Panc1 (cell line): Measurements from ENCODE around the gene PPP1R15B. TPM values are rescaled to one million over a fixed set of nuclear protein-coding genes. Genes with fewer than 3 reads are reported as not detected.

ENCODE experiments used
- ATAC-seq: fragments of 200-7000 bp; cut with Tn5 transposase; 2 replicates; pipeline ENCODE4 v1.9.1; 2020; ENCODE audit warnings: mild to moderate bottlenecking, moderate library complexity
- BruUV-seq: library from RNA; stranded (reverse); fragments of 400-500 nt; replicated peaks from 2 replicates; lab custom pipeline; 2021; lab: Mats Ljungman, UMichigan
- CTCF ChIA-PET: fragments of 300-600 bp; sonication (Branson Sonifier 250); formaldehyde crosslinking; loops from one replicate; lab custom pipeline; 2022; ENCODE audit warnings: antibody characterized with exemption; lab: Charles Lee
- POLR2A ChIA-PET: fragments of 300-600 bp; sonication (Branson Sonifier 250); formaldehyde crosslinking; loops from one replicate; lab custom pipeline; 2022; ENCODE audit warnings: antibody characterized with exemption; lab: Charles Lee
- DNase-seq: peaks from one replicate; pipeline ENCODE4 v3.0.0-alpha.2; 2010; ENCODE audit warnings: low read depth, low spot score
- H3K27ac ChIP-seq: 2 replicates; pipeline ENCODE4 v1.5.1; 2011; ENCODE audit warnings: mild to moderate bottlenecking, low read length, inconsistent platforms
- H3K27me3 ChIP-seq: fragments of 200-500 bp; sonication (Bioruptor generic); 2 replicates; pipeline ENCODE4 v1.6.0; 2014; ENCODE audit warnings: low read length, inconsistent platforms; ENCODE audit not compliant: control insufficient read depth, insufficient read depth
- H3K36me3 ChIP-seq: fragments of 200-500 bp; sonication (Bioruptor generic); 2 replicates; pipeline ENCODE4 v1.5.1; 2014; ENCODE audit warnings: inconsistent platforms, mild to moderate bottlenecking, low read length, moderate library complexity; ENCODE audit not compliant: control insufficient read depth, insufficient read depth
- H3K4me1 ChIP-seq: 2 replicates; pipeline ENCODE4 v1.5.1; 2011; ENCODE audit warnings: inconsistent platforms, mild to moderate bottlenecking, low read length, moderate library complexity; ENCODE audit not compliant: control insufficient read depth, insufficient read depth
- H3K4me3 ChIP-seq, 2 experiments: 2 replicates each; pipeline ENCODE4 v1.5.1; 2011 to 2012; ENCODE audit warnings: low read depth in 2 of 2, low read length in 2 of 2, mild to moderate bottlenecking in 2 of 2, inconsistent platforms in 1 of 2, moderate library complexity in 1 of 2
- H3K9me3 ChIP-seq: fragments of 200-500 bp; sonication (Bioruptor generic); 2 replicates; pipeline ENCODE4 v1.5.1; 2014; ENCODE audit warnings: low read depth, mild to moderate bottlenecking, inconsistent platforms, low read length, moderate library complexity; ENCODE audit not compliant: control insufficient read depth, insufficient read depth
- POLR2AphosphoS5 ChIP-seq: IDR thresholded peaks from 2 replicates; pipeline ENCODE4 v1.6.1; 2012; ENCODE audit warnings: mild to moderate bottlenecking, low read depth, low read length, moderate library complexity
- SIN3A ChIP-seq: IDR thresholded peaks from 2 replicates; pipeline ENCODE4 v1.6.1; 2012; ENCODE audit warnings: low read depth, mild to moderate bottlenecking, low read length, moderate library complexity, borderline replicate concordance; ENCODE audit not compliant: insufficient read depth
- TCF7L2 ChIP-seq: IDR thresholded peaks from 2 replicates; pipeline ENCODE4 v1.6.1; 2011; ENCODE audit warnings: mild to moderate bottlenecking, low read depth, low read length, inconsistent platforms
- in situ Hi-C: cut with HindIII; loops from 2 replicates; pipeline ENCODE4 v1.10.0; 2016; ENCODE audit warnings: low sequenced_read_pairs, low pct_unique_long_range_greater_than_20kb
- intact Hi-C: fragments of 100-400 bp; cut with micrococcal nuclease; formaldehyde crosslinking; loops from one replicate; pipeline ENCODE4 v1.10.0; 2022; ENCODE audit not compliant: unreplicated experiment
- total RNA-seq: library from RNA; stranded (reverse); gene quantifications from one replicate; pipeline ENCODE4 v1.2.1, GENCODE V29; 2021; ENCODE audit not compliant: unreplicated experiment
- TF ChIP-seq, protein P1 (sequence below), 2 experiments: IDR thresholded peaks; 2 replicates each; pipeline ENCODE4 v1.6.1; 2011 to 2012; ENCODE audit warnings: low read depth in 2 of 2, control low read depth in 1 of 2, low read length in 1 of 2, mild to moderate bottlenecking in 1 of 2, moderate library complexity in 1 of 2; ENCODE audit not compliant: insufficient read depth in 1 of 2
- TF ChIP-seq, protein P2 (sequence below): fragments of 450-650 bp; IDR thresholded peaks from 2 replicates; pipeline ENCODE4 v1.5.1; 2017; ENCODE audit warnings: mild to moderate bottlenecking

The PPP1R15B gene
- total RNA-seq, 1 experiment from 2014 or later: 51.1 TPM

DNA sequence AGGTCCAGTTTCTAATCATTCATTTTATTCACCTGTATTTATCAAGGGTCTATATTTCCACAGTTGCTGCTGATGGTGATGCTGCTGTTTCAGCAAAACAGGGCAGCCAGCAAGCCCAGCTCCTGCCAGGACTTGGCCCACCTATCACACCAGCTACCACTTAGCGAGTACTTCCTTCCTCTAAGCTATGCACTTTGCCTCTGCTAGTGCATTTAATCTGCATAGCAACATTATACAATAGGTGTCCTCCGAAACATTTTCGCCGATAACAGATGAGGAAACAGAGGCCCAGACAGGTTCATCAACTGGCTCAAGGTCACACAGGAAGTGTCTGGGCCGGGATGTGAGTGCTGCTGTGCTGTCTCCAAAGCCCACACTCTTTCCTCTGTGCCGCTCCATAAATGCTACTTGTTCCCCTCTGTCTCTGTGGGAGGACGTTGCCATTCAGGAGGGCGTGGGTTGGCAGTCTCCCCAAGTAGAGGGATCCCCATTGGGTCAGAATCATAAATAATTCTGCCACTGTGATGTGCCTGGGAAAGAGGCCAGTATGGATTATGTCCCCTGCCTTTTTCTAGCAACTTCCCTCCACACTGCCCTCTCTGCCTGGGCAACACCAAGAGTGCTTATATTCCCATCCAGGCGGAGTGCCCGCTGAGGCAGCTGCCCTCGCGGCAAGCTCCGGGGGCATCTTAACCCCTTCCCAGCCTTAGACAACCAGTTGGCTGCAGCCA lies 42.5 kb downstream of the PPP1R15B start:
- Histone ChIP-seq H3K9me3 (no peaks in the 10 kb centered on the region), H3K4me1 (no peaks in the 10 kb centered on the region), H3K36me3 (no peaks in the 10 kb centered on the region), H3K27me3 (no peaks in the 10 kb centered on the region), H3K4me3 (no peak overlapping the region), H3K27ac (no peak overlapping the region)
- POLR2A ChIA-PET: no interaction called here
- ATAC-seq (no peak), DNase-seq (no peak)
- in situ Hi-C loops: no loop called here
- intact Hi-C loops: loop anchor here (10.0 kb wide), 2 partner anchors 114 to 504 kb away; partner anchors contain the start of gene SNRPE
- CTCF ChIA-PET: interaction anchor here (0.7 kb wide), 1 partner anchor 110 kb away, joined by 3 read pairs; no protein-coding TSS in a partner anchor
- no TSS peak for BruUV-seq
- TF ChIP-seq, protein P1, sequence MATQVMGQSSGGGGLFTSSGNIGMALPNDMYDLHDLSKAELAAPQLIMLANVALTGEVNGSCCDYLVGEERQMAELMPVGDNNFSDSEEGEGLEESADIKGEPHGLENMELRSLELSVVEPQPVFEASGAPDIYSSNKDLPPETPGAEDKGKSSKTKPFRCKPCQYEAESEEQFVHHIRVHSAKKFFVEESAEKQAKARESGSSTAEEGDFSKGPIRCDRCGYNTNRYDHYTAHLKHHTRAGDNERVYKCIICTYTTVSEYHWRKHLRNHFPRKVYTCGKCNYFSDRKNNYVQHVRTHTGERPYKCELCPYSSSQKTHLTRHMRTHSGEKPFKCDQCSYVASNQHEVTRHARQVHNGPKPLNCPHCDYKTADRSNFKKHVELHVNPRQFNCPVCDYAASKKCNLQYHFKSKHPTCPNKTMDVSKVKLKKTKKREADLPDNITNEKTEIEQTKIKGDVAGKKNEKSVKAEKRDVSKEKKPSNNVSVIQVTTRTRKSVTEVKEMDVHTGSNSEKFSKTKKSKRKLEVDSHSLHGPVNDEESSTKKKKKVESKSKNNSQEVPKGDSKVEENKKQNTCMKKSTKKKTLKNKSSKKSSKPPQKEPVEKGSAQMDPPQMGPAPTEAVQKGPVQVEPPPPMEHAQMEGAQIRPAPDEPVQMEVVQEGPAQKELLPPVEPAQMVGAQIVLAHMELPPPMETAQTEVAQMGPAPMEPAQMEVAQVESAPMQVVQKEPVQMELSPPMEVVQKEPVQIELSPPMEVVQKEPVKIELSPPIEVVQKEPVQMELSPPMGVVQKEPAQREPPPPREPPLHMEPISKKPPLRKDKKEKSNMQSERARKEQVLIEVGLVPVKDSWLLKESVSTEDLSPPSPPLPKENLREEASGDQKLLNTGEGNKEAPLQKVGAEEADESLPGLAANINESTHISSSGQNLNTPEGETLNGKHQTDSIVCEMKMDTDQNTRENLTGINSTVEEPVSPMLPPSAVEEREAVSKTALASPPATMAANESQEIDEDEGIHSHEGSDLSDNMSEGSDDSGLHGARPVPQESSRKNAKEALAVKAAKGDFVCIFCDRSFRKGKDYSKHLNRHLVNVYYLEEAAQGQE (IDR thresholded peaks at IDR 0.05; ENCODE audit: insufficient read depth in 1 of 2, low read depth in 2 of 2, low read length in 1 of 2): no peak
- no peak for TF ChIP-seq POLR2AphosphoS5
- TF ChIP-seq TCF7L2: no peak
- TF ChIP-seq, protein P2, sequence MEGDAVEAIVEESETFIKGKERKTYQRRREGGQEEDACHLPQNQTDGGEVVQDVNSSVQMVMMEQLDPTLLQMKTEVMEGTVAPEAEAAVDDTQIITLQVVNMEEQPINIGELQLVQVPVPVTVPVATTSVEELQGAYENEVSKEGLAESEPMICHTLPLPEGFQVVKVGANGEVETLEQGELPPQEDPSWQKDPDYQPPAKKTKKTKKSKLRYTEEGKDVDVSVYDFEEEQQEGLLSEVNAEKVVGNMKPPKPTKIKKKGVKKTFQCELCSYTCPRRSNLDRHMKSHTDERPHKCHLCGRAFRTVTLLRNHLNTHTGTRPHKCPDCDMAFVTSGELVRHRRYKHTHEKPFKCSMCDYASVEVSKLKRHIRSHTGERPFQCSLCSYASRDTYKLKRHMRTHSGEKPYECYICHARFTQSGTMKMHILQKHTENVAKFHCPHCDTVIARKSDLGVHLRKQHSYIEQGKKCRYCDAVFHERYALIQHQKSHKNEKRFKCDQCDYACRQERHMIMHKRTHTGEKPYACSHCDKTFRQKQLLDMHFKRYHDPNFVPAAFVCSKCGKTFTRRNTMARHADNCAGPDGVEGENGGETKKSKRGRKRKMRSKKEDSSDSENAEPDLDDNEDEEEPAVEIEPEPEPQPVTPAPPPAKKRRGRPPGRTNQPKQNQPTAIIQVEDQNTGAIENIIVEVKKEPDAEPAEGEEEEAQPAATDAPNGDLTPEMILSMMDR: no peak
- TF ChIP-seq SIN3A: no peak

DNA sequence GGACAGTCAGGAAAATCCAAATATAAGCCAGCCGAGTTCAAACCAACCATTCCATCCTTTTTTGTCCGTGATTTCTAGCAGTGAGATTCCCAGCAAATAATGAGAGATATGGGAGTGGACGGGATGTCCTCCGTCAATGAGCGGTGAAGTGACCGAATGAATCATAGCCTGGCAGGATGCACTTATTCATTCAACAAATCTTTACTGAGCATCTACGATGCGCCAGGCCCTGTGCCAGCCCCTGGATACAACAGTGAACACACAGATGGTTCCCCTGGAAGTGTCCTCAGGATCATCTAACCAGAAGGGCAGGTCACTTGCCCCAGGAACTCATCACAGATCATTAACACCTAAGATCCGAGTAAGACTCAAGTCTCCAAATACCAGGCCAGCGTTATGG lies 43.7 kb downstream of the PPP1R15B start:
- ChIA-PET CTCF (no interaction called here), POLR2A (no interaction called here)
- intact Hi-C loops: loop anchor here (10.0 kb wide), 2 partner anchors 113 to 503 kb away; partner anchors contain the start of gene SNRPE

More for the DNA sequence above, 43.7 kb downstream of the PPP1R15B start:
- H3K27me3 ChIP-seq: no peaks in the 10 kb centered on the region
- H3K27ac ChIP-seq: no peak overlapping the region
- no peak for DNase-seq
- H3K9me3 ChIP-seq: no peaks in the 10 kb centered on the region
- in situ Hi-C loops: no loop called here
- H3K36me3 ChIP-seq: no peaks in the 10 kb centered on the region
- no TSS peak for BruUV-seq
- ATAC-seq: no peak
- TF ChIP-seq POLR2AphosphoS5 (no peak), SIN3A (no peak), TCF7L2 (no peak)
- TF ChIP-seq, protein P2: no peak
- TF ChIP-seq, protein P1 (IDR thresholded peaks at IDR 0.05; ENCODE audit: insufficient read depth in 1 of 2, low read depth in 2 of 2, low read length in 1 of 2): no peak
- no peak overlapping the region for H3K4me3 ChIP-seq
- peaks cover 5% of the 10 kb centered on the region; the same call in 1 of the 2 replicates for H3K4me1 ChIP-seq
